SK-N-SH treated with all-trans-retinoic acid at 6 μM for 48 hours (cell line): ENCODE results near the gene TPMT.

Experiments
- ATAC-seq: fragments of 200-7000 bp; cut with Tn5 transposase; 3 replicates; pipeline ENCODE4 v1.9.1; 2020; ENCODE audit warnings: mild to moderate bottlenecking, moderate library complexity
- CSDC2 ChIP-seq: fragments of 250-450 bp; sonication (Bioruptor Pico); IDR thresholded peaks from 2 replicates; pipeline ENCODE4 v1.5.0; 2020; ENCODE audit warnings: mild to moderate bottlenecking, moderate library complexity
- GLIS3 ChIP-seq: fragments of 250-450 bp; sonication (Bioruptor Pico); IDR thresholded peaks from 2 replicates; pipeline ENCODE4 v1.5.0; 2020; ENCODE audit warnings: mild to moderate bottlenecking, moderate library complexity
- SNAI2 ChIP-seq: fragments of 250-450 bp; sonication (Bioruptor Pico); IDR thresholded peaks from 2 replicates; pipeline ENCODE4 v1.5.0; 2020; ENCODE audit warnings: mild to moderate bottlenecking, moderate library complexity
- TCF4 ChIP-seq: fragments of 250-450 bp; sonication (Bioruptor Pico); IDR thresholded peaks from 2 replicates; pipeline ENCODE4 v1.8.0; 2021; ENCODE audit warnings: mild to moderate bottlenecking, moderate library complexity, borderline replicate concordance
- ZNF565 ChIP-seq: fragments of 450-650 bp; formaldehyde crosslinking; conservative IDR thresholded peaks from 2 replicates; pipeline ENCODE4 v1.5.0; 2020; ENCODE audit warnings: low read depth, mild to moderate bottlenecking, moderate library complexity
- TF ChIP-seq, protein P1 (sequence below): fragments of 250-450 bp; sonication (Bioruptor Pico); IDR thresholded peaks from 2 replicates; pipeline ENCODE4 v1.8.0; 2021; ENCODE audit warnings: low read depth, mild to moderate bottlenecking, moderate library complexity, borderline replicate concordance
- TF ChIP-seq, protein P2 (sequence below): fragments of 250-450 bp; sonication (Bioruptor Pico); IDR thresholded peaks from 2 replicates; pipeline ENCODE4 v1.5.0; 2020; ENCODE audit warnings: mild to moderate bottlenecking, moderate library complexity
- TF ChIP-seq, protein P3 (sequence below): fragments of 250-450 bp; sonication (Bioruptor Pico); IDR thresholded peaks from 2 replicates; pipeline ENCODE4 v1.5.1; 2021; ENCODE audit warnings: mild to moderate bottlenecking, moderate library complexity

Gene TPMT

DNA sequence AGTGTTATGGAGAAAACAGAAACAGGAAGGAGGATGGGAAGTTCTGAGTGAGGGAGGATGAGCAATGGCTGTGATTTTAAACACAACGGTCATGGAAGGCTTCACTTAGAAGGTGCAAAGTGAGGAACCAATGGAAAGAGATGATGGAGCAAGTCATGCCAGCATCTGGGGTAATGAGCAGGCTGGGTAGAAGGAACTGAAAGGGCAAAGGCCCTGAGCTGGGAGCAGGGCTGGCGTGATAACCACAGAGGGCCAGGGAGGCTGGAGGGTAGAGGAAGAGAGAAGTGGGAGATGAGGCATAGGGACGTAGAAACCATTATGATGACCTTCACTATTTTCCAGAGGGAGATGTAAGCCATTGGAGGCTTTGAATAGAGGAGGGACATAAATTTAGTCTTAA lies 76.0 kb downstream of the TPMT start:
- no peak for ATAC-seq
- TF ChIP-seq, protein P1, sequence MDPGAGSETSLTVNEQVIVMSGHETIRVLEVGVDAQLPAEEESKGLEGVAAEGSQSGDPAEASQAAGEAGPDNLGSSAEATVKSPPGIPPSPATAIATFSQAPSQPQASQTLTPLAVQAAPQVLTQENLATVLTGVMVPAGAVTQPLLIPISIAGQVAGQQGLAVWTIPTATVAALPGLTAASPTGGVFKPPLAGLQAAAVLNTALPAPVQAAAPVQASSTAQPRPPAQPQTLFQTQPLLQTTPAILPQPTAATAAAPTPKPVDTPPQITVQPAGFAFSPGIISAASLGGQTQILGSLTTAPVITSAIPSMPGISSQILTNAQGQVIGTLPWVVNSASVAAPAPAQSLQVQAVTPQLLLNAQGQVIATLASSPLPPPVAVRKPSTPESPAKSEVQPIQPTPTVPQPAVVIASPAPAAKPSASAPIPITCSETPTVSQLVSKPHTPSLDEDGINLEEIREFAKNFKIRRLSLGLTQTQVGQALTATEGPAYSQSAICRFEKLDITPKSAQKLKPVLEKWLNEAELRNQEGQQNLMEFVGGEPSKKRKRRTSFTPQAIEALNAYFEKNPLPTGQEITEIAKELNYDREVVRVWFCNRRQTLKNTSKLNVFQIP (CRISPR knock-in tag), result no peak
- TF ChIP-seq SNAI2 (CRISPR knock-in tag) (no peak), ZNF565 (CRISPR knock-in tag) (no peak), CSDC2 (no peak), TCF4 (CRISPR knock-in tag) (no peak), GLIS3 (CRISPR knock-in tag) (no peak)
- TF ChIP-seq, protein P2, sequence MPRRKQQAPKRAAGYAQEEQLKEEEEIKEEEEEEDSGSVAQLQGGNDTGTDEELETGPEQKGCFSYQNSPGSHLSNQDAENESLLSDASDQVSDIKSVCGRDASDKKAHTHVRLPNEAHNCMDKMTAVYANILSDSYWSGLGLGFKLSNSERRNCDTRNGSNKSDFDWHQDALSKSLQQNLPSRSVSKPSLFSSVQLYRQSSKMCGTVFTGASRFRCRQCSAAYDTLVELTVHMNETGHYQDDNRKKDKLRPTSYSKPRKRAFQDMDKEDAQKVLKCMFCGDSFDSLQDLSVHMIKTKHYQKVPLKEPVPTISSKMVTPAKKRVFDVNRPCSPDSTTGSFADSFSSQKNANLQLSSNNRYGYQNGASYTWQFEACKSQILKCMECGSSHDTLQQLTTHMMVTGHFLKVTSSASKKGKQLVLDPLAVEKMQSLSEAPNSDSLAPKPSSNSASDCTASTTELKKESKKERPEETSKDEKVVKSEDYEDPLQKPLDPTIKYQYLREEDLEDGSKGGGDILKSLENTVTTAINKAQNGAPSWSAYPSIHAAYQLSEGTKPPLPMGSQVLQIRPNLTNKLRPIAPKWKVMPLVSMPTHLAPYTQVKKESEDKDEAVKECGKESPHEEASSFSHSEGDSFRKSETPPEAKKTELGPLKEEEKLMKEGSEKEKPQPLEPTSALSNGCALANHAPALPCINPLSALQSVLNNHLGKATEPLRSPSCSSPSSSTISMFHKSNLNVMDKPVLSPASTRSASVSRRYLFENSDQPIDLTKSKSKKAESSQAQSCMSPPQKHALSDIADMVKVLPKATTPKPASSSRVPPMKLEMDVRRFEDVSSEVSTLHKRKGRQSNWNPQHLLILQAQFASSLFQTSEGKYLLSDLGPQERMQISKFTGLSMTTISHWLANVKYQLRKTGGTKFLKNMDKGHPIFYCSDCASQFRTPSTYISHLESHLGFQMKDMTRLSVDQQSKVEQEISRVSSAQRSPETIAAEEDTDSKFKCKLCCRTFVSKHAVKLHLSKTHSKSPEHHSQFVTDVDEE (CRISPR knock-in tag), result no peak
- TF ChIP-seq, protein P3, sequence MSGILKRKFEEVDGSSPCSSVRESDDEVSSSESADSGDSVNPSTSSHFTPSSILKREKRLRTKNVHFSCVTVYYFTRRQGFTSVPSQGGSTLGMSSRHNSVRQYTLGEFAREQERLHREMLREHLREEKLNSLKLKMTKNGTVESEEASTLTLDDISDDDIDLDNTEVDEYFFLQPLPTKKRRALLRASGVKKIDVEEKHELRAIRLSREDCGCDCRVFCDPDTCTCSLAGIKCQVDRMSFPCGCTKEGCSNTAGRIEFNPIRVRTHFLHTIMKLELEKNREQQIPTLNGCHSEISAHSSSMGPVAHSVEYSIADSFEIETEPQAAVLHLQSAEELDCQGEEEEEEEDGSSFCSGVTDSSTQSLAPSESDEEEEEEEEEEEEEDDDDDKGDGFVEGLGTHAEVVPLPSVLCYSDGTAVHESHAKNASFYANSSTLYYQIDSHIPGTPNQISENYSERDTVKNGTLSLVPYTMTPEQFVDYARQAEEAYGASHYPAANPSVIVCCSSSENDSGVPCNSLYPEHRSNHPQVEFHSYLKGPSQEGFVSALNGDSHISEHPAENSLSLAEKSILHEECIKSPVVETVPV, result no peak
